Measurements from ENCODE around the gene SPEM3. TPM values are rescaled to one million over a fixed set of nuclear protein-coding genes. Genes with fewer than 3 reads are reported as not detected.

SPEM3 gene
- total RNA-seq, 4 donors from 2014 or later, result not detected

GRCh38 chr17:7383371-7383741, 45.3 kb upstream of the SPEM3 start:
- Histone ChIP-seq H3K36me3 (no peaks in the 10 kb centered on the region), H3K4me1 (peaks cover 6 to 22% (median 22%) of the 10 kb centered on the region in 4 donors), H3K9me3 (no peaks in the 10 kb centered on the region), H3K4me3 (peak overlapping the region in 2 of 4 donors; percentile 31 to 40), H3K27ac (no peak overlapping the region), H3K27me3 (no peaks in the 10 kb centered on the region)
- intact Hi-C loops (cut with DNase I; ENCODE audit: low total_unique reads) (no loop called here), in situ Hi-C loops (cut with MboI; ENCODE audit: low pct_ligation_motif_present in 1 of 4, low pct_unique_long_range_greater_than_20kb in 1 of 4, low sequenced_read_pairs in 3 of 4) (no loop called here)
- 89% methylated on average over 11 of the region's 11 CpGs; no CpG with 5 or more reads in 1 of the 2 donors for WGBS, 2 donors (ENCODE audit: low coverage in 1 of 2)
- no peak for TF ChIP-seq CTCF (IDR thresholded peaks at IDR 0.05)
- no peak for TF ChIP-seq POLR2AphosphoS5 (IDR thresholded peaks at IDR 0.05)
- no peak for TF ChIP-seq POLR2A (IDR thresholded peaks at IDR 0.05)
- no peak for DNase-seq

- H3K9me3 ChIP-seq, result no peaks in the 10 kb centered on the region
- H3K4me3 ChIP-seq, result peak overlapping the region; percentile 1 to 40 (median 26)
- H3K4me1 ChIP-seq, result peaks cover 6 to 22% (median 22%) of the 10 kb centered on the region in 4 donors
- in situ Hi-C loops (cut with MboI; ENCODE audit: low pct_ligation_motif_present in 1 of 4, low pct_unique_long_range_greater_than_20kb in 1 of 4, low sequenced_read_pairs in 3 of 4) (no loop called here), intact Hi-C loops (cut with DNase I; ENCODE audit: low total_unique reads) (no loop called here)
- no peaks in the 10 kb centered on the region for H3K27me3 ChIP-seq
- TF ChIP-seq POLR2A (IDR thresholded peaks at IDR 0.05) (no peak), EP300 (IDR thresholded peaks at IDR 0.05; ENCODE audit: low read depth) (no peak), POLR2AphosphoS5 (IDR thresholded peaks at IDR 0.05) (peak in 1 of 3 donors; percentile 7), CTCF (IDR thresholded peaks at IDR 0.05) (no peak)
- peak; percentile 54 for DNase-seq
- WGBS, 2 donors (ENCODE audit: low coverage in 1 of 2), result 70% methylated on average over 55 of the region's 65 CpGs; no CpG with 5 or more reads in 1 of the 2 donors
- H3K36me3 ChIP-seq, result no peaks in the 10 kb centered on the region
- H3K27ac ChIP-seq, result peak overlapping the region; percentile 14 to 60 (median 40)
Observed at GRCh38 chr17:7383742-7384488, 44.7 kb upstream of the SPEM3 start.

- 75 to 100% methylated on average over 4 to 23 of the region's 23 CpGs for WGBS, 2 donors (ENCODE audit: low coverage in 1 of 2)
- TF ChIP-seq EP300 (IDR thresholded peaks at IDR 0.05; ENCODE audit: low read depth) (no peak), POLR2A (IDR thresholded peaks at IDR 0.05) (no peak), POLR2AphosphoS5 (IDR thresholded peaks at IDR 0.05) (no peak), CTCF (IDR thresholded peaks at IDR 0.05) (no peak)
- no peak for DNase-seq
- in situ Hi-C loops (cut with MboI; ENCODE audit: low pct_ligation_motif_present in 1 of 4, low pct_unique_long_range_greater_than_20kb in 1 of 4, low sequenced_read_pairs in 3 of 4), result no loop called here
- intact Hi-C loops (cut with DNase I; ENCODE audit: low total_unique reads), result no loop called here
- H3K36me3 ChIP-seq, result no peaks in the 10 kb centered on the region
- H3K4me3 ChIP-seq, result peak overlapping the region in 3 of 4 donors; percentile 22 to 40 (median 31)
- peak overlapping the region; percentile 14 to 60 (median 40) for H3K27ac ChIP-seq
- no peaks in the 10 kb centered on the region for H3K27me3 ChIP-seq
- H3K9me3 ChIP-seq, result no peaks in the 10 kb centered on the region
- peaks cover 6 to 22% (median 22%) of the 10 kb centered on the region in 4 donors for H3K4me1 ChIP-seq
Observed at GRCh38 chr17:7384489-7385081, 44.1 kb upstream of the SPEM3 start.

- intact Hi-C loops (cut with DNase I; ENCODE audit: low total_unique reads) (no loop called here), in situ Hi-C loops (cut with MboI; ENCODE audit: low pct_ligation_motif_present in 1 of 4, low pct_unique_long_range_greater_than_20kb in 1 of 4, low sequenced_read_pairs in 3 of 4) (no loop called here)
- 93% methylated on average over 6 of the region's 10 CpGs; no CpG with 5 or more reads in 1 of the 2 donors for WGBS, 2 donors (ENCODE audit: low coverage in 1 of 2)
- no peak for DNase-seq
- TF ChIP-seq CTCF (IDR thresholded peaks at IDR 0.05), result no peak
- TF ChIP-seq POLR2A (IDR thresholded peaks at IDR 0.05), result no peak
- no peak for TF ChIP-seq EP300 (IDR thresholded peaks at IDR 0.05; ENCODE audit: low read depth)
- no peak for TF ChIP-seq POLR2AphosphoS5 (IDR thresholded peaks at IDR 0.05)
- no peak overlapping the region for H3K27ac ChIP-seq
- H3K27me3 ChIP-seq, result no peaks in the 10 kb centered on the region
- H3K9me3 ChIP-seq, result no peaks in the 10 kb centered on the region
- peaks cover 9 to 14% (median 10%) of the 10 kb centered on the region in 4 donors for H3K4me1 ChIP-seq
- H3K36me3 ChIP-seq, result no peaks in the 10 kb centered on the region
- no peak overlapping the region for H3K4me3 ChIP-seq
Observed at GRCh38 chr17:7388856-7389255, 39.8 kb upstream of the SPEM3 start.
